Central memory CD4-positive, alpha-beta T cell (primary cell): ENCODE data around the gene DCX.

Experiments
- DNase-seq: peaks from one replicate; pipeline ENCODE4 v3.0.0; 2022

DCX gene

GRCh38 chrX:111302284-111302683 lies 109.7 kb downstream of the DCX start:
- no peak for DNase-seq

- no peak for DNase-seq
Measured at GRCh38 chrX:111288841-111289240, 123.2 kb downstream of the DCX start.

- no peak for DNase-seq
Measured at GRCh38 chrX:111284631-111285293, 127.2 kb downstream of the DCX start.

- no peak for DNase-seq
Measured at GRCh38 chrX:111283446-111283845, 128.5 kb downstream of the DCX start.

- no peak for DNase-seq
Measured at GRCh38 chrX:111282991-111283390, 129.0 kb downstream of the DCX start.

- DNase-seq, result no peak
Measured at GRCh38 chrX:111282139-111282538, 129.9 kb downstream of the DCX start.

- no peak for DNase-seq
Measured at GRCh38 chrX:111270339-111270738, 141.7 kb downstream of the DCX start, which contains the start of gene CAPN6. Gene CAPN6, minus strand, starts transcription at chrX:111270483. Its CDS starts 6,547 bp downstream, at chrX:111263936.

GRCh38 chrX:111268506-111268905 lies 143.5 kb downstream of the DCX start:
- no peak for DNase-seq

- no peak for DNase-seq
Measured at GRCh38 chrX:111265486-111265885, 146.5 kb downstream of the DCX start.

- no peak for DNase-seq
Measured at GRCh38 chrX:111264385-111264784, 147.6 kb downstream of the DCX start.

GRCh38 chrX:111262086-111262485 lies 149.9 kb downstream of the DCX start:
- no peak for DNase-seq

GRCh38 chrX:111260451-111260850 lies 151.5 kb downstream of the DCX start:
- DNase-seq, result no peak

- no peak for DNase-seq
Measured at GRCh38 chrX:111259559-111259958, 152.4 kb downstream of the DCX start.

GRCh38 chrX:111257733-111258132 lies 154.3 kb downstream of the DCX start:
- no peak for DNase-seq

- DNase-seq, result no peak
Measured at GRCh38 chrX:111254896-111255693, 156.9 kb downstream of the DCX start.

- DNase-seq, result peak; percentile 1
Measured at GRCh38 chrX:111244235-111244750, 167.7 kb downstream of the DCX start.
